NCI-H2227 (cell line): ENCODE results near the gene ABO.
"Not testable (repeated sequence)": the region's sequence is repeated elsewhere in the genome, so short reads cannot be mapped to it uniquely, and the experiment has no call there.

Experiments
- DNase-seq: peaks from one replicate; lab custom pipeline; 2025; ENCODE audit not compliant: unreplicated experiment; lab: John Stamatoyannopoulos, UW

The ABO gene

GRCh38 chr9:133264235-133264764 is 10.7 kb downstream of the ABO start:
- no peak for DNase-seq

GRCh38 chr9:133263557-133263956 is 11.4 kb downstream of the ABO start:
- DNase-seq: no peak

GRCh38 chr9:133262226-133262625 is 12.8 kb downstream of the ABO start:
- DNase-seq: no peak

GRCh38 chr9:133261753-133262120 is 13.3 kb downstream of the ABO start:
- DNase-seq: no peak

GRCh38 chr9:133261103-133261752 is 13.8 kb downstream of the ABO start:
- no peak for DNase-seq

GRCh38 chr9:133260334-133261102 is 14.5 kb downstream of the ABO start:
- DNase-seq: no peak

GRCh38 chr9:133258061-133259015 is 16.7 kb downstream of the ABO start:
- DNase-seq: no peak

GRCh38 chr9:133257465-133257956 is 17.5 kb downstream of the ABO start:
- DNase-seq: no peak

GRCh38 chr9:133256686-133257091 is 18.3 kb downstream of the ABO start:
- no peak for DNase-seq

GRCh38 chr9:133256136-133256461 is 18.9 kb downstream of the ABO start:
- DNase-seq: no peak

- no peak for DNase-seq
Observed at GRCh38 chr9:133255371-133256135, 19.4 kb downstream of the ABO start.

GRCh38 chr9:133254471-133254870 is 20.5 kb downstream of the ABO start:
- no peak for DNase-seq

GRCh38 chr9:133253268-133253667 is 21.7 kb downstream of the ABO start:
- no peak for DNase-seq

GRCh38 chr9:133252301-133253020 is 22.5 kb downstream of the ABO start:
- no peak for DNase-seq

- no peak for DNase-seq
Observed at GRCh38 chr9:133251773-133252172, 23.2 kb downstream of the ABO start.

GRCh38 chr9:133251221-133251620 is 23.8 kb downstream of the ABO start:
- not testable (repeated sequence) for DNase-seq

- no peak for DNase-seq
Observed at GRCh38 chr9:133250741-133251170, 24.2 kb downstream of the ABO start.

- no peak for DNase-seq
Observed at GRCh38 chr9:133249337-133249736, 25.7 kb downstream of the ABO start.

- DNase-seq: no peak
Observed at GRCh38 chr9:133248726-133249295, 26.2 kb downstream of the ABO start.
